ENCODE results near the gene TMEM132C. TPM values are rescaled to one million over a fixed set of nuclear protein-coding genes. Genes with fewer than 3 reads are reported as not detected.

The TMEM132C gene
- total RNA-seq, 4 donors from 2014 or later = 1.2 to 3.8 (median 2.3) TPM

GRCh38 chr12:128537668-128538067 is 270.7 kb downstream of the TMEM132C start:
- H3K36me3 ChIP-seq = no peaks in the 10 kb centered on the region
- DNase-seq (ENCODE audit: low spot score in 2 of 2) = no peak
- no peak overlapping the region for H3K27ac ChIP-seq
- no peaks in the 10 kb centered on the region for H3K27me3 ChIP-seq
- TF ChIP-seq POLR2A (IDR thresholded peaks at IDR 0.05) (no peak), EP300 (IDR thresholded peaks at IDR 0.05) (no peak), CTCF (IDR thresholded peaks at IDR 0.05) (no peak), POLR2AphosphoS5 (IDR thresholded peaks at IDR 0.05) (no peak)
- WGBS = 74% methylated on average over 1 of the region's 1 CpG
- H3K9me3 ChIP-seq = peaks cover 8% of the 10 kb centered on the region
- H3K4me3 ChIP-seq = no peak overlapping the region
- no peaks in the 10 kb centered on the region for H3K4me1 ChIP-seq

DNA sequence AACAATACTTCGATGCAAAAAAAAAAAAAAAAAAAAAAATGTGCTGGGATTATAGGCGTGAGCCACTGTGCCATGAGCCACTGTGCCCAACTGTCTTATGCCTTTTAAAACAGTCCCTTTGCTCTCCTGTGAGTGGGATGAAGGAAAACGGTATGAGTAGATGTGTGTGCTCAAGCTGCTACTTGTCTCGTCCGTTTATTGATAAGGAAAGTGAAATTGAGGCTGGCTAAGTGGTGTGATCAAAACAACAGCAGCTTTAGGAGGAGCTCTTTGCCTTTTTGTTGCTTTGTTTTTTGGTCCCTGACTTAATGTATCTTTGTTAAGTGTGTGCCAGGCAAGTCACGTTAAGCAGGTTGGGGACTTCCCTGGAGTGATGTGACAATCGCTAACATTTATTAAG is 275.9 kb downstream of the TMEM132C start:
- TF ChIP-seq POLR2AphosphoS5 (IDR thresholded peaks at IDR 0.05) (no peak), CTCF (IDR thresholded peaks at IDR 0.05) (no peak), EP300 (IDR thresholded peaks at IDR 0.05) (no peak), POLR2A (IDR thresholded peaks at IDR 0.05) (no peak)
- H3K27ac ChIP-seq = no peak overlapping the region
- no peaks in the 10 kb centered on the region for H3K4me1 ChIP-seq
- 79% methylated on average over 7 of the region's 7 CpGs for WGBS
- H3K36me3 ChIP-seq = no peaks in the 10 kb centered on the region
- DNase-seq (ENCODE audit: low spot score in 2 of 2) = no peak
- H3K27me3 ChIP-seq = no peaks in the 10 kb centered on the region
- no peak overlapping the region for H3K4me3 ChIP-seq
- peaks cover 8% of the 10 kb centered on the region for H3K9me3 ChIP-seq

DNA sequence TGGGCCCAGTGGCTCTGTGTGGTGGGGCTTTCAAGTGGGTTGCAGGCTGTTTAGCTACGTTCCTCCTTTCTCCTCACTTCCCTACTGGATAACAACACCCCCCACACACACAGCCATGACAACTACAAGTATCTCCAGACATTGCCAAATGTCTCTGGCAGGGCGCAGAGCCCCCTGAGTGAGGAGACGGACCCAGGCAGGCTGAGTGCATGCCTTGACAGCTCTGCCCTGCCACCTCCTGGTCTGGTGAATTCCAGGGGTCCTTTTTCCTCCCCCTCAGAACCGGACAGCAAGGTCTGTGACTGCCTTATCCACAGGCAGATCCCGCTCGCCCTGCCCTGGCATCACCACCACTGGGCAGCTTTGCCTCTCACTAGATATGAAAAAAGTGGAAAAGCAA is 276.5 kb downstream of the TMEM132C start:
- no peak overlapping the region for H3K27ac ChIP-seq
- 52% methylated on average over 6 of the region's 6 CpGs for WGBS
- no peak overlapping the region for H3K4me3 ChIP-seq
- TF ChIP-seq POLR2AphosphoS5 (IDR thresholded peaks at IDR 0.05) = no peak
- TF ChIP-seq EP300 (IDR thresholded peaks at IDR 0.05) = no peak
- no peak for TF ChIP-seq POLR2A (IDR thresholded peaks at IDR 0.05)
- no peak for TF ChIP-seq CTCF (IDR thresholded peaks at IDR 0.05)
- H3K36me3 ChIP-seq = no peaks in the 10 kb centered on the region
- H3K9me3 ChIP-seq = peaks cover 4% of the 10 kb centered on the region
- DNase-seq (ENCODE audit: low spot score in 2 of 2) = no peak
- H3K27me3 ChIP-seq = no peaks in the 10 kb centered on the region
- H3K4me1 ChIP-seq = no peaks in the 10 kb centered on the region

DNA sequence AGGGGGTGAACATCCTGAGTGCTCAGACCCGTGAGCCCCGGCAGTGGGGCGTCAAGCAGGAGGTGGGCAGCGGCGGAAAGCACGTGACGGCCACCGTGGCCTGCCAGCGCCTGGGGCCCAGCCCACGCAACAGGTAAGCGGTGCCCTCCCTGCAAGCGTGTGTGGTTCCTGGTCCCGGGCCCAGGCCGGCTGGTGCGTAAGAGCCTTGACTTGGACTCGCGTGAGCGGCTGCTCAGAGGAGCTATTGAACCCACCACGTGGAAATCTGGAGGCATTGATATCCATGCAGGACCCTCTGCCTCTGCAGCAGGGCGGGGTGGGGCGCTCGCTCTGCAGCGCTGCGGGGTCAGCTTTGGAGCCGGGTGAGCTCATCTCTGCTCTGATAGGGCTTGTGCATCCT is 277.0 kb downstream of the TMEM132C start:
- 91% methylated on average over 25 of the region's 25 CpGs for WGBS
- TF ChIP-seq POLR2AphosphoS5 (IDR thresholded peaks at IDR 0.05) (no peak), POLR2A (IDR thresholded peaks at IDR 0.05) (no peak), CTCF (IDR thresholded peaks at IDR 0.05) (no peak), EP300 (IDR thresholded peaks at IDR 0.05) (no peak)
- Histone ChIP-seq H3K4me3 (no peak overlapping the region), H3K36me3 (no peaks in the 10 kb centered on the region), H3K27ac (no peak overlapping the region), H3K4me1 (no peaks in the 10 kb centered on the region), H3K27me3 (no peaks in the 10 kb centered on the region), H3K9me3 (peaks cover 4% of the 10 kb centered on the region)
- DNase-seq (ENCODE audit: low spot score in 2 of 2) = no peak

- TF ChIP-seq POLR2A (IDR thresholded peaks at IDR 0.05) (no peak), EP300 (IDR thresholded peaks at IDR 0.05) (no peak), POLR2AphosphoS5 (IDR thresholded peaks at IDR 0.05) (no peak), CTCF (IDR thresholded peaks at IDR 0.05) (no peak)
- no peak overlapping the region for H3K27ac ChIP-seq
- no peaks in the 10 kb centered on the region for H3K27me3 ChIP-seq
- no peaks in the 10 kb centered on the region for H3K36me3 ChIP-seq
- no peaks in the 10 kb centered on the region for H3K4me1 ChIP-seq
- WGBS = 82% methylated on average over 3 of the region's 3 CpGs
- no peak overlapping the region for H3K4me3 ChIP-seq
- DNase-seq (ENCODE audit: low spot score in 2 of 2) = no peak
- no peaks in the 10 kb centered on the region for H3K9me3 ChIP-seq
Measured at GRCh38 chr12:128548949-128549348, 282.0 kb downstream of the TMEM132C start.
